IPS-18c (cell line): ENCODE data around the gene LCP2.

ENCODE experiments used
- H3K4me3 ChIP-seq: 2 replicates; pipeline ENCODE4 v1.7.0; 2013; ENCODE audit warnings: low read depth, mild to moderate bottlenecking, low read length, moderate library complexity; ENCODE audit not compliant: insufficient read depth
- H3K9me3 ChIP-seq: one replicate; pipeline ENCODE4 v1.6.1; 2013; ENCODE audit warnings: mild to moderate bottlenecking, low read length, moderate library complexity; ENCODE audit not compliant: control insufficient read depth, insufficient read depth

The LCP2 gene

DNA sequence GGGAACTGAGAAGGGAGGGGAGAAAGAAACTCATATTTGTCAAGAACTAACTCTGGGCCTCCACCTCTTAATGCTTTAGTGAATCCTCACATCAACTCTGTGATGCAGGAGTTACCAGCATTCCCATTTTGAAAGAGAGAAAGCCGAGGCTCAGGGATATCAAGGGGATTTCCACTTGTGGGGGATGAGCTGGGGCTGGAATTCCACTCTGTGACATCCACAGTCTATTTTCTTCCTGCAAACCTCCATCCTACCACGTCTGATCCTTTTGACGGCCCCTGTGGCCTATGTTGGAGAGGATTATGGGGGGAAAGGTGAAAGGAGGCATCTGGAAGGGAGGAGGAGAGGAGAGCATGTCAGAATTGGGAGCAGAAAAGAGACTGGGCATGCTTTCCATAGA lies 9.0 kb downstream of the LCP2 start:
- Histone ChIP-seq H3K9me3 (no peaks in the 10 kb centered on the region), H3K4me3 (no peak overlapping the region)

DNA sequence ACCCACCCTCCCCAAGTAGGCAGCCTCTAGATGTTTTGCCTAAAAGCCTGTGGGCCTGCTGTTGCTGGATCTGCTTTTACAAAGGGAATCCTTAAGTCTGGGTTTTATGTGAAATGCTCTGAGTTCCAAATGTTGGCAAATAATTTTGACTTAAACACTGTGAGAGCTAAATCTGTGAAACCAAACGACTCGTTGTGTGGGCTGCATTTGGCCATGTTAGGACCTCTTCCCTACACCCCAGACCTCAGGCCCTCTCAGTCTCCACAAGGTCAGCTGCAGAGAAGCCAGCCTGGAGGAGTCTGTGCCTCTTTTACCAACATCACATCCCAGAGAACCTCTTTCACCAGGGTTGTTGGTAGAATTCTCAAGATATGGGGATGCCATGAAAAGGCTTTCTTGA lies 9.4 kb downstream of the LCP2 start:
- no peak overlapping the region for H3K4me3 ChIP-seq
- H3K9me3 ChIP-seq: no peaks in the 10 kb centered on the region

GRCh38 chr5:170287532-170287931 lies 10.0 kb downstream of the LCP2 start:
- Histone ChIP-seq H3K4me3 (no peak overlapping the region), H3K9me3 (no peaks in the 10 kb centered on the region)

DNA sequence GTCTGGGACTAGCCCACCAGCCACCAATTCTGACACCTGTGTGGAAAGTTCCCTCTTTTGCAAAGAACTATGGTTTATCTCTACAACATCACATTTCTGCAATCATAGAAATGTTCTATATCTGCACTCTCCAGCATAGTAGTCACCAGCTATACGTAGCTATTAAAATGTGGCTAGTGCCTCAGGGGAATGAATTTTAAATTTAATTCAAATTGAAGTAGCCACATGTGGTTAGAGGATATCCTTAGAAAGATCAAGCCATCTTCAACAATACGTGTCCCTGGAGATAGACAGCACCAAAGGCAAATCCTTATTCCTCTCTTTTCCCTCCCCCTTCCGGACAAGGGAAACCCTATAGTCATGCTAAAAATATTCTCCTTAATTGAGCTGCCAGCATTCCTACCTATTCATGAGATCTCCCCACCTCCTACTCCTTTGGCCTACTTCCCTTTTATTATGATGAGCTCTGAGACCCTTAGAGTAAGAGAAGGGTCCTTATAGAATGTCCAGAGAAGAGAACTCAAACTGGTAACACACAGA lies 11.1 kb downstream of the LCP2 start:
- H3K4me3 ChIP-seq: no peak overlapping the region; the same call in 1 of the 2 replicates

DNA sequence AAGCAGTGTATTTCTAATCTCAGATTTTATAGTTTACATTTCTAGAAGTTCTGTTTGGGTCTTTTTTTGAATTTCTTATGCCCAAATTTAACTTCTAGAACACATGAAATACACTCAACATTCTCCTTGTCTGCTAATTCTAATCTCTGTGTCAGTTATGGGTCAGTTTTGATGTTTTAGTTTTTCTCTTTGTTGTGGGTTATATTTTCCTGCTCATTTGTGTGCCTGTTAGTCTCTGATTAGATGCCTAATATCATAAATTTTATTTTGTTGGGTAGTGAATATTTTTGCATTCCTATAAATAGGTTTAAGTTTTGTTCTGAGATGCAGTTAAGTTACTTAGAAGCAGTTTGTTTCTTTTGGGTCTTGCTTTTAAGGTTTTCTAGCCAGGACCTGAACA lies 12.4 kb downstream of the LCP2 start:
- H3K4me3 ChIP-seq: no peak overlapping the region
- no peaks in the 10 kb centered on the region for H3K9me3 ChIP-seq

More for the DNA sequence above, 11.1 kb downstream of the LCP2 start:
- no peaks in the 10 kb centered on the region for H3K9me3 ChIP-seq

DNA sequence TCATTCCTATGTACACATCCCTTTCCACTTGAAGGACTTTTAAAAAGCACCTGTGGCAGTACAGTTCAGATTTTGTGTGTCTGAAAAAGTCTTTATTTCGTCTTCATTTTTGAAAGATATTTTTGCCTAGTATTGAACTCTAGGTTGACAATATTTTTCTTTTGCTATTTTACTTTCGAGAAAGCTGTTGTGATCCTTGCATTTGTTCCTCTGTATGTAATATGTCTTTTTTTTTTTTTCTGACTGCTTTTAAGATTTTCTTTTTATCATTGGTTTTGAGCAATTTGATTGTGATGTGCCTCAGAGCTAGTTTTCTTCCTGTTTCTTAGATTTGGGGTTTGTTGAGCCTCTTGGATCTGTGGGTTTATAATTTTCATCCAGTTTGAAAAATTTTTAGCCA lies 13.3 kb downstream of the LCP2 start:
- Histone ChIP-seq H3K9me3 (no peaks in the 10 kb centered on the region), H3K4me3 (no peak overlapping the region)

DNA sequence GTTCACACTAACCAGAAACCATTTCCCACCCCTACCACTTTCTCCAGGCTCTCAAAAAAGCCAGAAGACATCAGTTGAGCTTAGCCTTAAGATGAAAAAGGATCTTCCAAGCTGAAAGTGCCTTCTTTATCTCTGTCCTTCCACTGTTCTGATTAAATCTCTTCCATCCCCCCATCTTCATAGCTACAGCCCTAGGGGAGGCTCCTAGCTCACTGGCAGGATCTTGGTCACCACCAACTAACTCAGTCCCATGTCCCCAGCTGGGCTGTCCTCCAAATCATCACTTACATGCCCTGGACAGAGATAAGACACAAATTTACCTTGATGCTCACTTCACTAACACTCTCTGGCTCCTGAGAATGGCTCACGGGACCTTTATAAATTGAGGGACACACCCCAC lies 14.3 kb downstream of the LCP2 start:
- Histone ChIP-seq H3K9me3 (no peaks in the 10 kb centered on the region), H3K4me3 (no peak overlapping the region)

- H3K4me3 ChIP-seq: no peak overlapping the region
- no peaks in the 10 kb centered on the region for H3K9me3 ChIP-seq
Measured at GRCh38 chr5:170280011-170280493, 17.5 kb downstream of the LCP2 start.

DNA sequence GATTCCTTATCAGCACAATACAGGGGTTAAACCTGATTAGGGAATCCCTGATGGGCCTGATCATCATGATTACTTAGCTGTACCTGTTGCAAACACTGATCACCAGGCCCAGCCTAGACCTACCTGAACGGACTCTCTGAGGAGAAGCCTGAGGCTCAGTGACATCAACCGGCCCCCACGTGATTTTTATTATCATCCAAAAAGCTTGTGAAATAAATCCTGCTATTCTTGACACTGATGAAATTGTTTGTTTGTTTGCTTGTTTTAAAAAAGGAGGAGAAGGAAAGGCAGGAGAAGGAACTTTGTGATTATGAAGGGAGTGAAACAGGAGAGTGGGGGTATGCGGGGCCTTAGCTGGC lies 18.1 kb downstream of the LCP2 start:
- Histone ChIP-seq H3K9me3 (no peaks in the 10 kb centered on the region), H3K4me3 (no peak overlapping the region)

DNA sequence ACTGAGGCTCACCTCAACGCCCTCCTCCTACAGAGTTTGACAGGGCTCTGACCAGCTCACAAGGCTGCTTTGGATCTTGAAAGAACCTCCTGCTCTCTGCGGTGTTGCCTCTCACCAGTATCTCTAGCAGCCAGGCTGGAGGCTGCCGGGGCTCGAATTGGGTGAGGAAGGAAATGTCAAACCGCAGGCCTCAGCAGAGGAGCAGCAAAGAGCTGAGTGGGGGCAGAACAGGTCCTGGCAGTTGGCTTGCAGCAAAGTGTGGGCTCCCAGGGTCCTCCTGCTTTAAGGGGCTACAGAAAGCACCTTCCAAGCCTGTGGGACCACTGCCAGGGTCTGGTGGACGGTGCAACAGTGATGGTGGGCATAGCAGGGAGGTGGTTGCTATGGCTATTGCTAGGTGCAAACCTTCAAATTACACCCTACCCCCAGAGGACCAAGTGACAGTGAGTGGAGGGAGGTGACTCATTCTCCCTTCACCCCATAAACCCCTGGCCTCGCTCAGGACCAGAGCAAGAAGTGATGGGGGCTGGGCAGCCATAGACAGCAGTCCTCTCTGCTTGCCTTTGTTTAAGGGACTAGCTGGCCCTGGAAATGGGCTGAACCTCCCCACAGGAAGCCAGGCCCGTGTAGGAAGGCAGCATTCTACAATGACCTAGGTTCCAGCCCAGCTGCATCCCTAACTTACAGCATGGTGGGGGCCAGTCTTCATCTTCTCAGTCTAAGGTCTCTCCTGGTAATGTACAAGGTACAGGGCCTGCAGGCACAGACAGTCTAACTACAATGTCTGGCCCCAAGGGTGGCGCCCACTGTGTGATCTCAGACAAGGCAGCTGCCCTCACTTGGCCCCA lies 18.7 kb downstream of the LCP2 start:
- Histone ChIP-seq H3K9me3 (no peaks in the 10 kb centered on the region), H3K4me3 (no peak overlapping the region)

- Histone ChIP-seq H3K4me3 (no peak overlapping the region), H3K9me3 (no peaks in the 10 kb centered on the region)
Measured at GRCh38 chr5:170277867-170278281, 19.7 kb downstream of the LCP2 start.

DNA sequence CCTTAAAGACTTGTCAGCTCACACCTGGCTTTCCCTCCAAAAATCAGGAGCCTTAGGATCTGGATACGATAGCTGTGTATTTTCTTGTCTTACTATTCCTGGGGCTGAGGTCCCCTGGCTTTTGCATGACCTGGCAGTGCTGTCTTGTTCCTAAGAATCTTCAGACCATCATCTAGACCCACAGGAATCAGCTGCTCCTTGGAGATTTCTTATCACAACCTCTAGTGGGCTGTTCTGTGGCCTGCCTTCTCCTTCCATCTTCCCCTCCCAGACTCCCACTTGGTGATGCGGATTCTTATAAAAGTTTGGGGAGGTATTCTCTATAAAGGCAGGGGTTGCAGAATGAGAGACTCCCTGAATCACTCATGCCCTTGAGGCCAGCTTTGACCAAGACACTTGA lies 21.4 kb downstream of the LCP2 start:
- H3K9me3 ChIP-seq: peaks cover 3% of the 10 kb centered on the region
- no peak overlapping the region for H3K4me3 ChIP-seq

GRCh38 chr5:170275376-170275994 lies 22.1 kb downstream of the LCP2 start:
- H3K9me3 ChIP-seq: peaks cover 3% of the 10 kb centered on the region
- H3K4me3 ChIP-seq: no peak overlapping the region

- H3K4me3 ChIP-seq: no peak overlapping the region
- H3K9me3 ChIP-seq: peaks cover 3% of the 10 kb centered on the region
Measured at GRCh38 chr5:170273968-170274710, 23.4 kb downstream of the LCP2 start.

GRCh38 chr5:170270293-170271069 lies 27.1 kb downstream of the LCP2 start:
- no peak overlapping the region for H3K4me3 ChIP-seq
- H3K9me3 ChIP-seq: peaks cover 3% of the 10 kb centered on the region

DNA sequence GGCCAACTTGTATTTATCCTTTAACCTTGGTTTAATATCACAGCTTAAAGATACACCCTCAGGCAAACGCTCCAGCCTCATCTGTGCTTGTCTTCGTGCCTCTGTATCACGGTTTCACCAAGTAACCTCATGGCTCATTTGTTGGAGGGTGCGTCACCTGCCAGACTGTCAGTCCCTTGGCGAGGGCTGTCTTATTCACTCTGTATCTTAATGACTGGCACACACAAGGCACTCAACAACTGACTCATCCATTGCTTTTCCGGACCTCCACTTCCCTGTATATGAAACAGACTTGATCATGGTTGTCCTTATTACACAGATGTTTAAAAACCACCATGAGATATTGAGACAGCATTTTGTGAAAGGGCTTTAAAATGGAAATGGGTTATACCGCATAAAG lies 28.0 kb downstream of the LCP2 start:
- Histone ChIP-seq H3K4me3 (no peak overlapping the region), H3K9me3 (peaks cover 3% of the 10 kb centered on the region)

DNA sequence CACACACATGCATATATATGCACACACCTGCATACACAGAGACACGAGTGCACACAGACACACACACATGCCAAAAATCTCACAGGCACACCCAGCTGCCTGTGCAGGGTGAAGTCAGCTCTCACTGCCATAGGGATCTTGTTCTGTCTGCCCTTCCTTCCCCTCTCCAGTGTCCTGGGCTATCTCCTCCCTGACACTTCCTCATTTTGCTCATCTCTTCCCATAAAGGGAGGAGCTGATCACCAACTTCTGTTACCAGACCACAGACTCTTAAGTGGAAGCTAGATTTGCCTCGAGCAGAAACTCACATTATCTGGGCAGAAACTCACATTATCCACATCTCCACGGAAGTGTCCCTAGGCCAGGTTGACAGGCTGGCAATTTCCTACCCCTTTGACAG lies 28.7 kb downstream of the LCP2 start:
- Histone ChIP-seq H3K9me3 (peaks cover 3% of the 10 kb centered on the region), H3K4me3 (no peak overlapping the region)
